SK-N-MC (cell line): ENCODE data around the gene DCLK3.

Source experiments
- EZH2 ChIP-seq: fragments of 200-600 bp; sonication (generic); IDR thresholded peaks from one replicate; pipeline ENCODE4 v1.6.1; 2017; ENCODE audit warnings: antibody characterized with exemption
- FOXP2 ChIP-seq: optimal IDR thresholded peaks from 2 replicates; pipeline ENCODE3; 2011; ENCODE audit warnings: mild to moderate bottlenecking, moderate library complexity; ENCODE audit not compliant: insufficient read depth; ENCODE audit errors: extremely low read length, control extremely low read depth
- POLR2AphosphoS5 ChIP-seq: IDR thresholded peaks from 2 replicates; pipeline ENCODE4 v1.6.1; 2012; ENCODE audit warnings: mild to moderate bottlenecking, low read depth, low read length, borderline replicate concordance

DNA sequence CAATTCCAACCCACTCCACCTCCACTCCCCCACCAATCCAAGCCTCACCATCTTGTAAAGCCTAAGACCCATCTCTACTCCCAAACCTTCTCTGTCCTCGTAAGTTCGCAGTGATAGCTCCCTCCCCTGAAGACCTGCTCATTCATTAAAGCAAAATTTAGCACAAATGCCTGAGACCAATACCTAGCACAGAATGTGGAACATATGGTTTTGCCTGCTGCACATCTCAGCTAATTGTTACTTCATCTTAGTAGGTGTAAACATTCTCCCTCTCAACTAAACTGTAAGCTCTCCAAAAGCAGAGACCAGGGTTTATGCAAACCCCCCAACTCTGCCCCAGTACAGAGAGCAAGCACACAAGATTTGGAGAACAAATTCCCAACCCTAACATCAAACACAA is 20.5 kb downstream of the DCLK3 start:
- TF ChIP-seq EZH2 (no peak), POLR2AphosphoS5 (no peak), FOXP2 (no peak)
